SK-N-MC (cell line): ENCODE results near the gene FAM229A.

Source experiments
- EZH2 ChIP-seq: fragments of 200-600 bp; sonication (generic); IDR thresholded peaks from one replicate; pipeline ENCODE4 v1.6.1; 2017; ENCODE audit warnings: antibody characterized with exemption
- POLR2AphosphoS5 ChIP-seq: IDR thresholded peaks from 2 replicates; pipeline ENCODE4 v1.6.1; 2012; ENCODE audit warnings: mild to moderate bottlenecking, low read depth, low read length, borderline replicate concordance

- TF ChIP-seq EZH2: no peak
- no peak for TF ChIP-seq POLR2AphosphoS5
These were observed 19.6 kb downstream of the FAM229A start for GRCh38 chr1:32342704-32343103.
